GM06990 (cell line): ENCODE data around the gene CCNF.

Experiments
- DNase-seq: peaks from one replicate; pipeline ENCODE4 v3.0.0-alpha.2; 2011; ENCODE audit not compliant: insufficient read length; ENCODE audit errors: extremely low read depth
- H3K27me3 ChIP-seq: replicated peaks from 2 replicates; pipeline ENCODE4 v1.6.0; 2011; ENCODE audit warnings: low read length; ENCODE audit not compliant: control insufficient read depth, insufficient read depth
- H3K36me3 ChIP-seq: 2 replicates; pipeline ENCODE4 v1.5.1; 2011; ENCODE audit warnings: low read length; ENCODE audit not compliant: control insufficient read depth, insufficient read depth
- H3K4me3 ChIP-seq: replicated peaks from 2 replicates; pipeline ENCODE4 v1.5.1; 2011; ENCODE audit warnings: low read depth, mild to moderate bottlenecking, control low read depth, low read length
- TF ChIP-seq, protein P1 (sequence below): IDR thresholded peaks from 2 replicates; pipeline ENCODE4 v1.5.1; 2011; ENCODE audit warnings: low read length, control low read depth, mild to moderate bottlenecking, inconsistent platforms; ENCODE audit not compliant: insufficient read depth, poor library complexity, severe bottlenecking

Gene CCNF

DNA sequence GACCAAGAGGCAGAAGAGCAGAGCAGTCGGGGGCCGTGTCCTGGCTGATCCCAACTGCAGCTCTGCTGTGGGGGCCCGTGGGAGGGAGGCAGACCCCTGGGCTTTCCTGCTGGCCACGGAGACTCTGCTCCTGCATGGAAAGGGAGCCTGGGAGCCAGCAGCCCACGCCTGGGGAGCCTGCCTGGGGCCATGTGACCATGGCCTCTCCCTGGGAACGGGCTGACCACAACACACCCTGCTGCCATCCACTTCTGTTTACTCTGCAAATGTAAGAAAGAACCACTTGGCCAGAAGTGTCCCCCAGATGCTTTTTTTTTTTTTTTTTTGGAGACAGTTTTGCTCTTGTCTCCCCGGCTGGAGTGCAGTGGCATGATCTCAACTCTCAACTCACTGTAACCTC is 28.7 kb downstream of the CCNF start:
- H3K4me3 ChIP-seq = no peak overlapping the region
- no peaks in the 10 kb centered on the region for H3K27me3 ChIP-seq
- H3K36me3 ChIP-seq = peaks cover 32% of the 10 kb centered on the region
- TF ChIP-seq, protein P1, sequence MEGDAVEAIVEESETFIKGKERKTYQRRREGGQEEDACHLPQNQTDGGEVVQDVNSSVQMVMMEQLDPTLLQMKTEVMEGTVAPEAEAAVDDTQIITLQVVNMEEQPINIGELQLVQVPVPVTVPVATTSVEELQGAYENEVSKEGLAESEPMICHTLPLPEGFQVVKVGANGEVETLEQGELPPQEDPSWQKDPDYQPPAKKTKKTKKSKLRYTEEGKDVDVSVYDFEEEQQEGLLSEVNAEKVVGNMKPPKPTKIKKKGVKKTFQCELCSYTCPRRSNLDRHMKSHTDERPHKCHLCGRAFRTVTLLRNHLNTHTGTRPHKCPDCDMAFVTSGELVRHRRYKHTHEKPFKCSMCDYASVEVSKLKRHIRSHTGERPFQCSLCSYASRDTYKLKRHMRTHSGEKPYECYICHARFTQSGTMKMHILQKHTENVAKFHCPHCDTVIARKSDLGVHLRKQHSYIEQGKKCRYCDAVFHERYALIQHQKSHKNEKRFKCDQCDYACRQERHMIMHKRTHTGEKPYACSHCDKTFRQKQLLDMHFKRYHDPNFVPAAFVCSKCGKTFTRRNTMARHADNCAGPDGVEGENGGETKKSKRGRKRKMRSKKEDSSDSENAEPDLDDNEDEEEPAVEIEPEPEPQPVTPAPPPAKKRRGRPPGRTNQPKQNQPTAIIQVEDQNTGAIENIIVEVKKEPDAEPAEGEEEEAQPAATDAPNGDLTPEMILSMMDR = no peak
- no peak for DNase-seq

DNA sequence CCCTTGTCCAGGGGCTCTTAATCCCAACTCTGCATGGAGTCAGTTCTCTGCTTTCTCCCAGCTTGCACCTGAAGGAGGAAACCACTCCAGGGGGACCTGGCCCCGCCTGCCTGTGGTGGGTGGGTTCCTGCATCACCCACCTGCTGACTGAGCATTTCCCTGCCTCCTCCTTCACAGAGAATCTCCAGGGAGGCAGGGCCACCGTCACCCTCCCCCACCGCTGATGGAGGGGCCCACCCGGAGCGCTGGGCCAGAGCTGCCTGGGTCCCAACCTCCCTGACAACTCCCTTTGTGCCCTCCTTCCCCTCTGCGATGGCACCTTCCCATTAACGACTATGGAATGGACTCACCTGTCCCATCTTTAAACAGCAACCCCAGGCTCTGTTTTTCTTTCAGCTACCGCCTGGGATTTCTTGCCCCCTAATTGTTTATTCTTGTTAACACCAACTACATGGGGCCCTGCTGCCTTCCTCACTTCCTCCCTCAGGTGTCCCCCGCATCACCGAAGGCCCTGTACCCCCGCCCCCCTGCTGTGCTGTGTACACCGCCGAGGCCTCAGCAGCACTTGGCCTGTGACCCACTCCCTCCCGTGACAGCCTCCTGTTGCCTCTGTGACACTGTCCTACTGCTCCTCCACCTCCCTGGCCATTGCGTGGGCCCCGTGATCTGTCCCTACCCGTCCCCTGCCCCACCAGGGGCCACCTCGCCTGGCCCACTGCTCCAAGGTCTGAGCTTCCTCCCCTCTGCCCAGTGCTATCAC is 29.8 kb downstream of the CCNF start:
- DNase-seq = no peak
- peaks cover 25% of the 10 kb centered on the region for H3K36me3 ChIP-seq

DNA sequence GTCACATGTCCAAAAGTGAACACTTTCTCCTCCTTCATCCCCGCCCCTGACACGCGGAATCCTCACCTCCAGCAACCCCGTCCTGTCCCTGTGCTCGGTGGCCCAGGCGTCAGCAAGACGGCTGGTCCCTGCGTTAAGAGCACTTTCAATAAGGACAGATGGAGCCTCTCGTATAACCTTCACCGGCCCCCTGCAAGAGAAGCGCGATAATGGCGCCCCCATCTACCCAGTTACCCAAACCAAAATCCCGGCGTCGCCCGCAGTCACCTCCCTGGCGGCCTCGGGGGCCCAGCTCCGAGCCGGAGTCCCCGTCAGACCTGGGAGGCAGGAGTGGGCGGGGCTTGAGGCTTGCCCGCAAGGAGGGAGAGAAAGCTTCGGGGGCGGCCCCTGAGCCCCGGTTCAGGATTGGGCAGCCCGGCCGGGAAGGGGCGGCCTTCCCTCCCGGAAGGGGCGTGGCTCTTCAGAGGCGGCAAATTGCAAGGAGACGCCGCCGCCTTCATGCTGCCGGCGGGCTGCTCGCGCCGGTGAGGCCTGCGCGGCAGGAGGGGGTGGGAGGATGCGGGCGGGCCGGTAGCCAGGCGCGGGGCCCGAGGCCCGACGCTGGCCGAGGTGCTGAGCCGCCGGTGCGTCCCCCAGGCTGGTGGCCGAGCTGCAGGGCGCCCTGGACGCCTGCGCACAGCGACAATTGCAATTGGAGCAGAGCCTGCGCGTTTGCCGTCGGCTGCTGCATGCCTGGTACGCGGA is 30.6 kb downstream of the CCNF start, which contains the start of gene TEDC2:
TEDC2 (plus strand) TSS at position 463 of the 744 bp plus-strand sequence; CDS start at position 499, 36 bp downstream.
- TF ChIP-seq, protein P1 = no peak
- peaks cover 20% of the 10 kb centered on the region for H3K36me3 ChIP-seq
- H3K4me3 ChIP-seq = peak within 1 kb of the TSS; percentile 77
- DNase-seq = peak; percentile 96
- H3K27me3 ChIP-seq = no peaks in the 10 kb centered on the region

More for the DNA sequence above, 29.8 kb downstream of the CCNF start:
- H3K27me3 ChIP-seq = no peaks in the 10 kb centered on the region
- TF ChIP-seq, protein P1 = no peak
- peak overlapping the region; percentile 77 for H3K4me3 ChIP-seq

DNA sequence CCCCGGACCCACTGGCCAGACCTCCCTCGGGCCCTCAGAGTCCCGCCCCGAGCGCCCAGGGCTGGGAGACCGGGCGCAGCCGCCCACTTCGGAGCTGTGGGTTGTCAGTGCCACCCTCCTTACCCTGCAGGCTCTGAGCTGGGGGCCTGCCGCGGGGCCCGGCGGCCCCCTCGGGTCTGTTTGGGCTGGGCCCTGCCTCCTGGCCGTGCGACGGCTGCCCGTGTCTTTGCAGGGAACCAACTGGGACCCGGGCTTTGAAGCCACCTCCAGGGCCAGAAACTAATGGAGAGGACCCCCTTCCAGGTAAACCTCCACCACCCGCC is 31.1 kb downstream of the CCNF start:
- H3K36me3 ChIP-seq = peaks cover 16% of the 10 kb centered on the region
- peak overlapping the region; percentile 77 for H3K4me3 ChIP-seq
- DNase-seq = no peak
- TF ChIP-seq, protein P1 = no peak
- H3K27me3 ChIP-seq = no peaks in the 10 kb centered on the region

DNA sequence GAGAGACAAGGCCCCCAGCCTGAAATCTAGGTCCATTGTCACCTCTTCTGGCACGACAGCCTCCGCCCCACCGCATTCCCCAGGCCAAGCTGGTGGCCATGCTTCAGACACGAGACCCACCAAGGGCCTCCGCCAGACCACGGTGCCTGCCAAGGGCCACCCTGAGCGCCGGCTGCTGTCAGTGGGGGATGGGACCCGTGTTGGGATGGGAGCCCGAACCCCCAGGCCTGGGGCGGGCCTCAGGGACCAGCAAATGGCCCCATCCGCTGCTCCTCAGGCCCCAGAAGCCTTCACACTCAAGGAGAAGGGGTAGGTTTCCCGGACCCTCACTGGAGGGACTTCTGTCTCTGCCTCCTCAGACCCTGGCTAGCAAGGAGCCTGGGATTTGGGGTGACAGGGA is 31.7 kb downstream of the CCNF start:
- Histone ChIP-seq H3K27me3 (no peaks in the 10 kb centered on the region), H3K4me3 (peak overlapping the region; percentile 77), H3K36me3 (peaks cover 14% of the 10 kb centered on the region)
- DNase-seq = no peak
- TF ChIP-seq, protein P1 = no peak
